ENCODE measurements around the gene PAX2.

Gene PAX2

DNA sequence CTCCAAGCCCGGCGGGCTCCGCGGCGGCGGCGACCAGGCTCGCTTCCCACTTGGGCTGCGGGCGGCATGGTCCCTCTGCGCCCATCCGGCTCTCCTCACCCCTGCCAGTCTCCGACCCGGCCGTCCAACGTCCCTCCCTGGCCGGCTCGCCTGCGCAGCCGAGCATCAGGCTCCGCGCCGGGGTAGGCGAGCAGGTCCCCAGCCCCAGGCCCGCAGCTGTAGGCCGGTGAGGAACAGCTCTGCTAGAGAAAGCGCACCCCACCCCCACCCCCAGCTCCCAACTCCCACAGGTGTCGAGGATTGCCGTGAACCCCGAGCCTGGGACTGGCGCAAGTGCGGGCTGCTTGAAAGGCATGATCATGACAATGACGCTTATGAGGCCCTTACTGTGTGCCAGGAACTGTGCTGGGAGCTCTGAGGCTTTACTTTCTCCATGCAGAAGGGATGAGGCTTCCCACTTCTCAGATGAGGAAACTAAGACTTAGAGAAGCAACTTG is 20.8 kb upstream of the PAX2 start:
- DNase-seq (ENCODE audit: low spot score), result no peak

DNA sequence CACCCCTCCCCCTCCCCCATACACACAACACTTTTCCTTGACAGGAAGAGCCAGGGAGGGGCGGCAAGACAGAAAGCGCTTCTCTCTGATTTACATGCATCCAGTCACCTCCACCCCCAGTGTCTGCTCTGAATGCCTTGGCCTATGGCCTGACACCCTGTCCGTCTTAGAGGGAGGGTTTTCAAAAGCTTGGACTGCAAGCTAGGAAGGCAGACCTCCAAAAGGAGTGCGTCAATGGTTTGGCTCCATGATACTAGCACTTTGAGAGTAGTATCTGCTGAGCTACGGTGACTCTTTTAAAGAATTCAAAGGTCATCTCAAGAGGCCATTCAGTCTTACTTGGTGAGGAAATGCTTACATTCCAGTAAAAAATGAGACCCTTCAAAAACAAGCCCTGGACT is 20.3 kb upstream of the PAX2 start:
- DNase-seq (ENCODE audit: low spot score), result no peak

DNA sequence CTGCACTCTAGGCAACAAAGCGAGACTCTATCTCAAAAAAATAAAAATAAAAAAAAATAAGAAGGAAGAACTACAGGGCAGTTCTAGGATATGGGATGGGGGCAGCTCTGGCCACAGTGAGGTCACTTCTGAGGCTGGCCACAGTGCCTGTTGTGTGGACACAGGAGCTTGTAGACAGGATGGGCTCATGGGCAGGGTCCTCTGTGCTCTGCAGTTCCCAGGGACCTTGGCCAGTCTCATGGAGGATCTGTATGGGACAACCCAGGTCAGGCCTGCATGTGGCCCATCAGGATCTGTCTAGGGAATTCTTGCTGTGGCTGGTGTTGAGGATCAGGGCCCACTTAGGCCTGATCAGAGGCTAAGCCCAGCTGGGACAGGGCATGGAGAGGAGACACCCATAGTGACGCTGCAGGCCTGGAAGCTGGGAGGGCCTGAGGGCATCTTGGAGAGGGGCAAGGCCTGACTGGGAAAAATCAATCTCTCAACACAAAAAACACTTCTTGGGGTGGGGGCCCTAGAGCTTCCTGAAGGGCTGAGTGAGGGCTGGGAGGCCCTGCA is 19.4 kb upstream of the PAX2 start:
- no peak for DNase-seq (ENCODE audit: low spot score)

DNA sequence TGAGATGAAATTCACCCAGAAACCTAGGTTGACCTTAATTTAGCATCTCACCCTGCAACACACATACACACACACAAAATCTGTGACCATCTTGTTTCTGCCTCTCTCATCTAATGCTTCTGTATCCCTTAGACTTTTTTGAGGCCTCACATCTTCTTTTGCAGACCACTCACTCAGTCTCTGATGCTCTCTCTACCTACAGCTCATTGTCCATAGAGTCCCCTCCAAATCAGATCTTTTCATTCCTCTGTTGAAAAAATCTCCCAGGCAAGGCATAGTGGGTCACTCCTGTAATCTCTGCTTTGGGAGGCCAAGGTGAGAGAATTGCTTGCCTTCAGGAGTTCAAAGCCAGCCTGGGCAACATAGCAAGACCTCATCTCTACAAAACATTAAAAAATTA is 17.6 kb upstream of the PAX2 start:
- DNase-seq (ENCODE audit: low spot score), result no peak

DNA sequence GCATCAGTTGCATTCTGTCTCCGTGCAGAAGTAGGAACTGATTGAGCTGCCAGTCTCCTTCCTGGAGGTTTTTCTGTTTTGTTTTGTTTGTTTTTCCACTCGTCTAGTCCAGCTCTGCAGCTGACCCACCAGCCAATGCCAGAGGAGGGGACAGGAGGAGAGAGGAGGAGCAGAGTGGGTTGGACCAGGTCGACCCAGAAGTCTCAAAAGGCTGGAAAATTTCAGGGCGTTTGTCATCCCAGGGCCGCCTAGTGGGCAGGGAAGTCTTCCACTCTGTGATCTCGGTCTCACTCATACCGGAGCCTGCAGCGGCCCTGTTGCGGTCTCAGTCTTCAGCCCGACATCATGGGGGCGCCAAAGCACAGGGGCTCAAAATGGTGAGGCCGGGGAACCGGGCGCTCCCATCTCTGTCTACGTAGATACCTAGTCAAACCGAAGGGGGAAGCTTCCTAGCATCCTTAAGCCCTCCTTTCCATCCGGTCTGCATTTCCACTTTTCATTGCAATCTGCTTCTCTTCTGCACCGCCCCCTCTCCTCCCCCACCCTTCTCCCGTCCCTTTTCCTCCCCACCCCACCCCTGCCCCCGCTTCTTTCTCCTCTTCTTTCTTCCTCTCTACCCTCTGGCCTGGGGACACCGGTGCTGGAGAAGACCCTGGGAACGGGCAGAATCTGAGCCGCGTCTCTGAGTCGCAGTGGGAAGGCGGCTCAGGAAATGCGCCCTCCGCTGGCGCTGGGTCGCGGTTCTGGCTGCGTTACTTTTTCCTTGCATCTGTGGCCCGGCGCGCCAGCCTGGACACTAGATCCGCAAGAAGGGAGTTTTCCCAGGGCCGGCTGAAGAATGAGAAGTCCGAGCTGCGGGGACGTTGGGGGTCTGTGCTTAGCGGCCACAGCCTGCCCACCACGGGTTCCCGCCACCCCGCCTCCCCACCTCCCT is 16.2 kb upstream of the PAX2 start:
- no peak for DNase-seq (ENCODE audit: low spot score)

DNA sequence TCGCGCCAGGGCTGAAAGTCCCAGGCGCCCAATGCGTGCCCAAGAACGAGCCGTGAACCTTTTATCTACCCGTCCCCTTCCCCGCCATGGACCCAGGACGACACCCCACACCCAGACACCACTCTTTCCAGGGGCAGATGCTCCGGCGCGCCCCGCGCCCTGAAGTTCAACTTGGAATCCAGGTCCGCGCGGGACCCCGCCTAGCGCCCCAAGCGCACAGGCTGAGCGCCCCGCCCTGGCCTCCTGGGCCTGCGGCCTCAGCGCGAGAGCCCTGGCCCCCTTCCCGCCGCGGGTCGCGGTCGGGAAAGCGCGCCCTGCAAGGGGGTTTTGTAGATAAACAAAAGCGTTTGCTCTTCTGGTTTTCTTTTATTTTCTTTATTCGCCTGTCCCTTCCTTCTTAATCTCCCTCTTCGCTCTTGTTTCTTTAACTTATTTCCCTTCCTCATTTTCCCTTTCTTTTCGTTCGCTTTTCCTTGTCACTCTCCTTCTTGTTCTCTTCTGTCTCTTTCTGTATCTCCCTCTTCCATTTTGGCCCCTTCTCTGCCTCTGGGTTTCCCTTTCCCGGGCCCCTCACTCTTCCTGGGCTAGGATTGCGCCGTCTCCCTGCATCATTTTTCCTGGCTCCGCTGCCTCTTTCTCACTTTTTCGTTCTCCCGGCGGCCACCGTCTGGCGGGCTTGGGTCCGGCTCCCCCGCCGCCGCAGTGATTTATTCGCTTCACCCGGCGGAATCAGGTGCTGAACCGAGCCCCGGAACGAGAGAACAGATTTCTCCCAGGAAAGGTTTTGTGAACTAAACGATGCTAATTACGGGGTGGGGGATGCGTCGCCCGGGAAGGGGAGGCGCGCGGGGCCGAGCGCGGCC is 15.3 kb upstream of the PAX2 start:
- DNase-seq (ENCODE audit: low spot score), result no peak

DNA sequence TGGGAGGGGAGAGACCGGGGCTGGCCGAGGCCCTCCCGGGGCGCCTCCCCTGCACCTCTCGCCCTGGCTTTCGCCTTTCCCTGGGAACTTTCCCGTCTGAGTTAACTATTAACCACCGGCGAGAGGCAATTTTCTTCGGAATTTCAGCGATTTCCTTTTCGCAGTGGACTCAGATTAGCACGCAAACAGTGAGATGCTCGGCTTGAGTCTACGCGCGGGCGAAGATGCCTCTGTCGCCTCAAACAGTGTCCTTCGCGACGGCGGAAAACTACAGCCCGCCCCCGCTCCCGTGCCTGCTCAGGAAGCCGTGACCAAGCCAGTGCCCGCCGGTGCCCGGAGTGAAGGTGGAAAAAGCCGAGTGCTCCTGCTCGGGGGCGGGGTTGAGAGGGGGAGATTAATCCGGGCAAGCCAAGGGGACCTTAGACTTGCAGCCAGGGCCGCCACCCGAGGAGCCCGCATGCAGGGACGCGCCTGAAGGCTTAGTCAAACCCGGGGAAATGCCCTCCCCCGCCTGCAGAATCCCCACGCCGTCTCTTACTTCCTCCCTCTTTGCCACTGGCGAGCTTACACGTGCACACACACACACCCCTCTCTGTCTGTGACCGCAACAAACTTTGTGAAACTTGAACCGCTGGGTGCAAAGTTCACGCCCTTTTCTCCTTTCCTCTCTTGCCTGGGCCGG is 14.5 kb upstream of the PAX2 start:
- no peak for DNase-seq (ENCODE audit: low spot score)

DNA sequence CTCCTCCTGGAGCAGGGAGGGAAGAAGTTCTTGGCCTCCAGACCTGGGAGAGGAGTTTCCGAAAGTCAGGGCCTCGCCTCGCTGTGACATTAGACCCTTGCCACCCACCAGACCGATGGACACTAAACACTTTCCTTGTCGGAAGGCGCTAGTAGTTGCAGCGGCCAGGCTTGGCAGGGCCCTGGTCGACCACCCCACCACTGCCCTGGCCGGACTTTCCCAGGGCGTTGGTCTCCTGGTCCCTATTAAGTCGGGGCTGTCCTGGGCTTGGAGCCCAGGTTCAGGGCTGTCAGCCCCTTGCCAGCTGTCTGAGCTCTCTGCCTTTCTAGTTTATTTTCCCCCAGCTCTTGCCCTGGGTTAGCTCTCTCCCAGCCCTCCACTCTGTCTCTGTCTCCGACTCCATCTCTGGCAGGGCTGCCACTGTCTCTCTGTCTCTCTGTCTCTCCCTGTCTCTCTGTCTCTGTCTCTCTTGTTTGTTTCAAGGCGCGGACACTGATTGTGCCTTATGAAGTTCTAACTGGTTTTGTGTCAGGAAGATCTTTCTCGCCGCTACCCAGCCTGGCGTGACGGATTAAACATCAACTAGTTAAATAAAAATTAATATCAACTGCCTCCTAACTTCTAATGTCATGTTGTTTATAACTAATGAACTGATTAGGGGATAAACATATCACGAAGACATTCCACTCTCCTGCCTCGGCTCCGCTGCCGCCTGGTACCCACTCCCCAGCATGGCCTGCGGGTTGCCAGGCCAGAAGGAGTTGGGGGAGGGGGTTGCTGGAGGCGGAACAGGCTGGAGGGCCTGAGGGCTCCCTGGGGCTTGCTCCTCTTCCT is 13.8 kb upstream of the PAX2 start:
- DNase-seq (ENCODE audit: low spot score), result no peak

DNA sequence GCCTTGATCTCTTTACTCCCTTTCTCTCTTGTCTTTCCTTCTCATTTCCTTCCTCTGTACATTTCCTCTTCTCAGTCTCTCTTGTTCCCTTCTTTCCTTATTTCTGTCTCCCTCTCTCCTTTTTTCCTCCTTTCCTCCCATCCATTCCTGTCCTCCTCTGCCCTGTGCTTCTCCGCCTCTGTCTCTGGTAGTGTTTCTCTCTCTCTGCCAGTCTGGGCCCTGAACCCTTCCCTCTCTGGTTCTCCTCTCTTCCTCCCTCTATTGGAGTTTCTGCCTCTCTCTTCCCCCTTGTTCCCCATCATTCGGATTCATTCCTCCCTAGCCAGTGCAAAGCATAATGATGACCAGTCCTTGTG is 13.2 kb upstream of the PAX2 start:
- DNase-seq (ENCODE audit: low spot score), result no peak

DNA sequence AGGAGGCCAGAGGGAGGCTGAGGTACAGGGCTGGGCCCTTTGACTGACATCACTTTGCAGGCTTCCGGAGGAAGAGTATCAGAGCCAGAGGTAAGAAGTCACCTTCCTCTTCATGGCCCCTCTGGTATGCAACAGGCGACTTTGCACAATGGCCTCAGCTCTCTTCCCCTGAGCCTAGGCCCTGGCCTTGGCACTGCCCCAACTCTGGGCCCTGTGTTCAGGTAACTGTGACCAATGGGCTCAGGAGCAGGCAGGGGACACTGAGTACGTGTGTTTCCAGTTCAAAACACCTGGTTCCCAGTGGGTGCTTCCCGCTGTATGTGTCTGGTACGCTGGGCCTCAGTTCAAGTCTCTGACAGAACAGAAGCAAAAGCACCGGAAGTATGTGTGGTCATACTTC is 12.1 kb upstream of the PAX2 start:
- no peak for DNase-seq (ENCODE audit: low spot score)

DNA sequence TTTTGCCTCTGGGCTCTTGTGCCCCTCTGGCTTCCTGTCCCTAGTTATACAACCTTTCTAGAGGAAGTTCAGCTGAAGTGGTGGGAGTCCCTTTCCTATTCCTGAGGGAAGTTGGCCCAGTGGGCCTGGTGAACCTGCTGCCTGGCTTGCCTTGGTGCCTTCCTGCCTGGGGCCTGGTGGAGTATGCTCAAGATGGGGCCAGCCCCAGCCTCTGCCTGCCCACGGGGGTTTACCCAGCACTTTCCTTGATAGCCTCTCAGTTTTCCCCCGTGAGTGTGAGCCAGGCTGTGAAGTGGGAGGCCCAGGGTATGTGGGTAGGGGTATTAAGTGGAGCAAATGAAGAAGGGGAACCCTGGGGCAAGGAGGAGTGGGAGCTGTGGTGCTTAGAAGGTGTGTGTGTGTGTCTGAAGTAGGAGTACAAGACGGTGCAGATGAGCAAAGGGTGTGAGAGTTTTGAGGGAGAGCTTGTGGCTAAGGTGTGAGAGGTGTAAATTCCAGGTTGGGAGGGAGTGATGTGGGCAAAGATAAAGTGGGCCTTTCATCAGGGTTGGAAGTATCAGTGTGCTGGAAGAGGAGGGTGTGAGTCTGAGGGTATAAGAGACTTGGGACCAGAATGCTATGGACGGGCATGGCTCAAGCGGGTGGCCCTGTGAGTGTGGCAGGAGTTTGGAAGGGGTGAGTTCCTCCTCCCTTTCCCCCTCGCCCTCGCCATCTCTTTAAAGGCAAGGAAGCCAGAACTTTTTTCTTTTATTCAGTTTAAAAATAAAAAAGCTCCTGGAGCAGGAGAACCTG is 10.9 kb upstream of the PAX2 start:
- DNase-seq (ENCODE audit: low spot score), result no peak

DNA sequence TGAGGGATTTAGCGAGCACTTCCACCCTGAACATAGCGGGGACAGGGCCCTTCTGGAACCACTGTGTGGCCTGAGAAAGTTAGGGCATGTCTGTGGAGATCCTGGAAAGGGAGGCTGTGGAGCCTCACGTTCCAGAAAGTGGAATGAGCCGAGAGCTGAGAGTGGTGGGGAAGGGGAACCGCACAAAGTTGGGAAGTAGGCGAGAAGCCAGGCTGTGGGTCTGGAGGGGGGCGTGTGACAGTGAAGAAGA is 10.4 kb upstream of the PAX2 start:
- no peak for DNase-seq (ENCODE audit: low spot score)

DNA sequence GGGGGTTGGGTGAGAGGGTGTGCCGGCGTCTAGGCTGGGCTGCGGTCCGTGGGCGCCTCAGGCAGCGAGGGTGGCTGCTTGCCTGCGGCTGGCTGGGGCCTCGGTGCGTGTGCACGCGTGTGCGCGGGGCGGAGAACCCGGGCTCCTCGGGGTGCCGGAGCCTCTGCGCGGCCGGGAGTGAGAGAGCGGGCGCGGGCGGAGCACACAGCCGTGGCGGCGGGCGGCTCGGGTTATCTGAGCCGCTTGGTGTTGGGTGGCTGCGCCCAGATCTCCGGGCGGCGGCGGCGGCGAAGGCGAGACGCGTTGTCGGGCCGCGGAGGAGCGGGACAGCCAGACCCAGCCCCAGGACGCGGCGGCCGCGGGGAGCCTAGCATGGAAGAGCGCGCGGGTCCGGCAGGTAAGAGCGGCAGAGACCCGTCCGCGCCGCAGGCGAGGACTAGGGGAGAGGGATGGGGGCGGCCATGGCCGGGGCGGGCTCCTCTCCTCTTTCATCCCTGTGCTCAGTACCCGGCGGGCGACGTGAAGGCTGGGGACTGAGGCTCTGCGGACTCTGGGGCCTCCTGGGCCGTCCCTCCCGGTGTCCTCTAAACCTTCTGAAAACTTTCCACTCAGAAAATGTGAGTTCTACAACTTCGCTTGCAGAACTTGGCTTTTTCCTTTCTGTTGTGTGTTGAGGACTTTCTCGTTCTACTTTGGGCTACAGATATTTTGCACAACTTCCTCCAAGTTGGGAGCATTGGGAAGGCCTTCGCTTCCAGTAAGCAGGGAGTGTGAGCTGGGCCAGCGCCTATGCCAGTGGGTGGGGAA is 9.8 kb upstream of the PAX2 start:
- DNase-seq (ENCODE audit: low spot score), result no peak

DNA sequence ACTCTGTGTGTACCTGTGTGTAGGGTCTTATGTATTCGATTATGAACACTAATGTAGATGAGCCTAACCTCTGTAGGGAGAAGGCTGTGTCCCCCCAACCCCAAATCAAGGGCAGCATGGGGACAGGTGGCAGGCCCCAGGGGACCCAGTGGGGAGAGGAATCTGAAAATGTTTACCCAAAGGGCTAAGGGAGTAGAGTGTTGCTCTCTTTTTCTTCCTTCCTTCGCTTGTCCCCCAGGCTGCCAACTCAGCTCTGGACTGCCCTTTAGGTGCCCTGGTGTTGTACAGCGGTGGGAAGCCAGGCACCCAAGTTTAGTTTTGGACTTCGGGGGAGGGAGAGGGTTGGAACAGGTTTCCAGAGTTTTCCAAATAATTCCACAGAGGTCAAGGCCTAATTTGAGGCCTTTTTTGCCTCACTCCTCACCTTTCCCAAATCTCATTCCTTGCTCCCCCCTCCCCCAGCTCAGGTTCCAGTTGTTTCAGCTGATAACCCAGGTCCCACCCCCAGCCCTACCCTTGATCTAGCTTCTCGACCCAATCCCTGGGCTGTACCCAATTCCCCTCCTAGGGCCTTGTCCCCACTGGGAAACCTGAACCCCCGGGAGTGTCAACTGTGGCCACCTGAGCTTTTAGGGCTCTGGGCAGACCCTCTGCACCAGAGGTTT is 9.1 kb upstream of the PAX2 start:
- no peak for DNase-seq (ENCODE audit: low spot score)

DNA sequence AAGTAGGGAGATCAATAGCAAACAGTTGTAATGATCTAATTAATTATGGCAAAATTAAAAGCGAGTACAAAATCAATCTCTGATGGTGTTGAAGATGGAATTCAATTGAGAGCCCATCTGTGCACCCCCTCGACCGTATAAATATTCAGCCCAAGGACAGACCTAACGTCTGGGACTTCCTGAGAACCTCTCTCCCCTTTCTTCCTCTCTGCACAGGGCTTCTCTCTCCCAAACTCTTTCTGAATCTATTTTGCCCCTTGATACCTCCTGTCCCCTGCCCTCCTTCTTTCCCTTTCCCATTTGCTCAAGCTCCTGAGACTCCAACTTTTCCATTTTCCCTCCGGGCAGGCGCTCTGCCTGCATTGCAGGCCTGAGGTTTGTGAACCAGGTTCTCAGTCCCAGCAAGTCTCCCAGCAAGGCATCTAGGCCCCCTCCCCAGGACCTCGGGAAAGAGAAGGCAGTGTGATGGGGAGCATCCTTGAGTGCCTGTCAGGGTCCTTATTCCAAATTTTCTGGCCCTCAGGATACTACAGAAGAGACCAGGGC is 8.5 kb upstream of the PAX2 start:
- DNase-seq (ENCODE audit: low spot score), result no peak

DNA sequence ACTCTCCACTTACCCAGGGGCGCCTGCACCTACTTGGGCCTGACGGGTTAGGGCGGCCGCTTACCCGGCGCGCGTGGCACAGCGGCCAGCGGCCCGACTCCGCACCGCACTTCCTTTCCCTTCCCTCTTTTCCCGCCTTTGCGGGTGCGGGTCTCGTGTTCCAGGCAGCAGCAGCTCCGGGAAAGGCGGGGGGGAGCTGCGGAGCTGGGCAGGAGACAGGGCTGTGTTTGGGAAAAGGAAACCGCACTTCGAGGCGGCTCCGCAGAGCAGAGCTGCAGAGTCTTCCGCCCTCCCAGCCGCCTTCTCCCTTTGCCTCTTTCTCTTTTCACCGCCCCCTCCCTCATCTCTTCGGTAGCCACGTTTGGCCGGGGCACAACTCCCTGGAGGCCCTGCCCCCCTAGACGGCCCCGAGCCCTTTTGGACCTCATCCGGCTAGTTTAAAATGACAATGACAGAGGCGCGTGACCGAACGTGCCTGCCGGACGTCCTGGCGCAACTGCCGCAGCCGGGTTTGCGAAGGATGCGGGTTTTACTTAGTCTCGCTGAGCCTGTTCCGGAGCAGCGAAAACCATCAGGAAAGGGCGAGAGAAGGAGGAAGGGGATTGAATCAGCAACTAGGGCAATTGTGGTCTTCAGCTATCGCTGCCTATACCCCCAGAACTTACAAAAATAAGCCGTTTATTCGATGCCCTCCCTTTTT is 7.9 kb upstream of the PAX2 start:
- no peak for DNase-seq (ENCODE audit: low spot score)

DNA sequence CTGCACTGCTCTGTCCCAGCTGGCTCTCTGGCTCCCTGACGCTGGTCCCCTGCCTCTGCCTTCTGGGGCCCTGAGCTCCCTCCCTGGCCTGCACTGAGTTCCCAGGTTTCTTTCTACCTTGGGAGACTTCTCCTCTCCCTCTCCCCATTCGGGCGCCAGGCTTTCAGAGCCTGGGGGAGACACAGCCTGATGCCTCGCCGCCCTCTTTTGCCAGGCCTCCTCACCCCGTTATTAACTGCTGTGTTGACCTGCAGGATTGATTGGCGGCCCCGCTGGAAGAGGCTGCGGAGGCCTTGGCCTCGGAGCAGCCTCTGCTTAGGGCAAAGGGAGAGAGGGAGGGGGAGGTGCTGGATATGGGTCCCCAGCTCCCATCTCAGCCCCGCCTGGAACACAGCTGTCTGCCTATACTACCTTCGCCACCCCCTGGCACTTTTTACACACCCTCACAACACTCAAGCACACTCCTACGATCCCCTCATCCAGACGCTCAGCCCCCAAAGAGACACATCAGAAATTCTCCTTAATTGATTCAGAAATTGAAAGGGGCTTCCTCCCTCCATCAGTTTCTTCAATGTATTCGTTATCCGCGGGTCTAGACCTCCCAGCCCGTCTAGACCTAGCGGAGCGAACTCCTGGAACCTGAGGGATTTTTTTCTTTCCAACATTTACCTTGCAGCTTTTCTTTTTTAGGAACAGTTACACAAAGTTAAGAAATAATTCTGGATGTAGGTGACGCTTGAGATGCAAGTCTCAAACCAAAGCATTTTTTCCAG is 7.1 kb upstream of the PAX2 start:
- no peak for DNase-seq (ENCODE audit: low spot score)

All from COLO829 (cell line).